OCI-M2 (cell line): ENCODE results near the gene UCHL3.
"Not testable (repeated sequence)": the region's sequence is repeated elsewhere in the genome, so short reads cannot be mapped to it uniquely, and the experiment has no call there.

Experiments
- DNase-seq: peaks from one replicate; lab custom pipeline; 2025; ENCODE audit not compliant: unreplicated experiment; lab: John Stamatoyannopoulos, UW

UCHL3 gene

GRCh38 chr13:75549262-75550158 is at the start of gene UCHL3:
TSS of gene UCHL3 (plus strand) at chr13:75549791. CDS start at chr13:75549821, 30 bp downstream.
- peak; percentile 41 for DNase-seq

- DNase-seq, result no peak
These were observed 44.3 kb upstream of the UCHL3 start for GRCh38 chr13:75505327-75505726.

- no peak for DNase-seq
These were observed 43.6 kb upstream of the UCHL3 start for GRCh38 chr13:75506018-75506417.

- no peak for DNase-seq
These were observed 42.3 kb upstream of the UCHL3 start for GRCh38 chr13:75507027-75508001.

- no peak for DNase-seq
These were observed 41.5 kb upstream of the UCHL3 start for GRCh38 chr13:75508002-75508548.

DNA sequence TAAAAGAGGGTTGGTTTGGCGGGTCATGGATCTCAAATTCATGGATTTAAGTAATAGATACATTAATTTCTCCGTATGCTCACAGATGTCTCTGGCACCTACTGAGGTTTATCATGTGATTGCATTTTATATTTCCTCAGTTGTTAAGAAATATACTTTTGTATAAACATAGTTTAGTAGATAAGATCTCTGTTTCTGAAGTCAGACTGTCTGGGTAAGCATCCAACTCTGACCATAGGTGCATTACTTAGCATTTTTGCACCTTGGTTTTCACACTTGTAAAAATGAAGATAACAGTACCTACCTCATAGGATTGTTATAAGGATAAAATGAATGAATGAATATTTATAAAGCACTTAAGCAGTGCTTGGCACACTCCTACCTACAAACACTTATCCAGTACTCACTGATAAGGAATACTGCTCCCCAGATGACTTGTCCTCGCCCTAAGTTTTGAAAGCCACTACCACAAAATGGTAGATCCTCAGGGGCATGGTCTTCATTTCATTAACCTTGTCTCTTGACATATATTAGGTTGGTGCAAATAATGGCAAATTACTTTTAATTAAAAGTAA is 38.5 kb upstream of the UCHL3 start:
- no peak for DNase-seq

GRCh38 chr13:75512253-75512652 is 37.3 kb upstream of the UCHL3 start:
- DNase-seq, result no peak

DNA sequence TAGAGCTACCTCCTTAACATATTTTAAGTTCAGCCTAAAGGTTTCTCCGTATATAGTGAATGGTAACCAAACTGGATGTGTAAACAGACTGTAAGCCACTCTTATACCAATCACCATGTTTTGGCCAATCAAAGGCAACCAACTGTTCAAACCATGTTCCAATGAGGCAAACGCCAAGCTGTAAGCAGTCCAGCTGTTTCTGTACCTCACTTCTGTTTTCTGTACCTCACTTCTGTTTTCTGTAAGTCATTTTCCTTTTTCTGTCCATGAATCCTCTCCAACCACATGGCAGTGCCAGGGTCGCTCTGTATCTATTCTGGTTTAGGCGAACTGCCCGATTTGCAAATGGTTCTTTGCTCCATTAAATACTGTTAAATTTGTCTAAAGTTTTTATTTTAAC is 36.3 kb upstream of the UCHL3 start:
- no peak for DNase-seq

DNA sequence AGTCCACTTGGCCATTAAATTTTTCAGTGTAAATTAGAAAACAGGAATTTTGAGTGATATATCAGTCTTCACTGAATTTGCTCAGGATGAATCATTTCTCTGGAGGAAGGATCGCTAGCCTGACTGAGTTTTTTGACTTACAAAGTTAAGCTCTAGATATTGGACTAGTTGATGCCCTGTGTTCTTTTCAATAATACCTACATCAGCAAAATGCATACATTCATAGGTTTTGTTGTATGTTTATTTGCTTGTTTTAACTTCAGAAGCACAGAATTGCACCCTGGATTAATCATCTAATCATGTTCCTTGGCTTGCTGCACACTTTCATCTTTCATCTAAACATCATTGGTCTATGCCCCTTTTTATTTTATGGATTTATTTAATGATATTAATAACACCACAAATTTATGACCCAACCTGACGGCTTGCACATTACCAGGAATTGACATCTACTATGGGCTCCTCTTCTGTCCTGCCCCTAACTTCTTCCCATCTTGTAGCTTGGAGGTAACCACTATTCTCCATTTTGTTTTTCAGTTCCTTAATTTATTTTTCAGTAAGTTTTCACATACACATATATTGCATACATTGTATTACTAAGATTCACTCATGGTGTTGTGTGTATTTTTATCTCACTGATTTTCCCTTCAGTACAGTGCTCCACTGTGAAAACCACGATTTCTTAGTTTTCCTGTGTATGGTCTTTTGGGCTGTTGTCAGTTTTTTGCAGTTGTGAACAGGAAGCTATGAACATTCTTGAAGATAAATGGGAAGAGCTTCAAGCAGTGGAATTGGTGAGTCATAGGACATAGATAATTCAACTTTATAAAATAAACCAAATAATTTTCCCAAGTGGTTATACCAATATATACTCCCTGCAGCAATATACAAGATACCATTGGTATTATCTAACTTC is 35.3 kb upstream of the UCHL3 start:
- DNase-seq, result no peak

DNA sequence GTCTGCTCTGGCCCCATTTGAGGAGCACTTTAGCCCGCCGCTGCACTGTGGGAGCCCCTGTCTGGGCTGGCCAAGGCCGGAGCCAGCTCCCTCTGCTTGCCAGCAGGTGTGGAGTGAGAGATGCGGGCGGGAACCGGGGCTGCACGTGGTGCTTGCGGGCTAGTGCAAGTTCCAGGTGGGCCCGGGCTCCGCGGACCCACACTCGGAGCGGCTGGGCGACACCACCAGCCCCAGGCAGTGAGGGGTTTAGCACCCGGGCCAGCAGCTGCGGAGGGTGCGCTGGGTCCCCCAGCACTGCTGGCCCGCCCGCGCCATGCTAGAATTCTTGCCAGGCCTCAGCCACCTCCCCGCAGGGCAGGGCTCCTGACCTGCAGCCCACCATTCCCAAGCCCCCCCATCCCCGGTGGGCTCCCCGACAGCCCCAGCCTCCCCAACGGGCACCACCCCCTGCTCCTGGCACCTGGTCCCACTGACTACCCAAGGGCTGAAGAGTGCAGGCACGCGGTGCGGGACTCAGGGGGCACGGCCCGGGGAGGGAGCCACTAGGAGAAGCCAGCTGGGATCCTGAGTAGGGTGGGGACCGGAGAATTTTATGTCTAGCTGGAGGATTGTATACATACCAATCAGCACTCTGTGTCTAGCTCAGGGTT is 31.0 kb upstream of the UCHL3 start:
- no peak for DNase-seq

DNA sequence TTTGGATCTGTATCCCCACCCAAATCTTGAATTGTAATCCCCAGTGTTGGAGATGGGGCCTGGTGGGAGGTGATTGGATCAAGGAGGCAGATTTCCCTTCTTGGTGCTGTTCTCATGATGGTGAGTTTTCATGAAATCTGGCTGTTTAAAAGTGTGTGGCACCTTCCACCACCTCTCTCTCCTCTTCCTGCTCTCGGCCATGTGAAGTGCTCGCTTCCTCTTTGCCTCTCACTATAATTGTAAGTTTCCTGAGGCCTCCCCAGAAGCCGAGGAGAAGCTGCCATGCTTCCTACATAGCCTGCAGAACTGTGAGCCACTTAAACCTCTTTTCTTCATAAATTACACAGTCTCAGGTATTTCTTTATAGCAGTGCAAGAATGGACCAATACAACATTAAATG is 27.6 kb upstream of the UCHL3 start:
- DNase-seq, result no peak

GRCh38 chr13:75530549-75530961 is 19.0 kb upstream of the UCHL3 start:
- DNase-seq, result no peak

DNA sequence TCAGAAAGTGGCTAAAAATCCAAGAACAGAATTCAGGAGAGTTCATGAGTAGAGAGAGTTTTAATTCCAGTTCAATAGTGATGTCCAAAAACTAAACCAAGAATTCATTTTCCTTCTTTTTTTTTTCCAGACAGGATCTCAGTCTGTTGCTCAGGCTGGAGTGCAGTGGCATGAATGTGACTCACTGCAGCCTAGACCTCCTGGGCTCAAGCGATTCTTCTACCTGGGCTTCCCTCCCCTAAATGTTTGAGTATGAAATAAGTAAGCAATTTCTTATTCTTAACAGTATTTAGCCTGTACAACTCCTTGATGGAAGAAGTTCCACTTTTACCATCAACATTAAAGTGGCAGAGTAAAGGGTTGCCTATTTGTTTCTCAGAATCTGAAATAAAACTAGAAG is 15.7 kb upstream of the UCHL3 start:
- no peak for DNase-seq

DNA sequence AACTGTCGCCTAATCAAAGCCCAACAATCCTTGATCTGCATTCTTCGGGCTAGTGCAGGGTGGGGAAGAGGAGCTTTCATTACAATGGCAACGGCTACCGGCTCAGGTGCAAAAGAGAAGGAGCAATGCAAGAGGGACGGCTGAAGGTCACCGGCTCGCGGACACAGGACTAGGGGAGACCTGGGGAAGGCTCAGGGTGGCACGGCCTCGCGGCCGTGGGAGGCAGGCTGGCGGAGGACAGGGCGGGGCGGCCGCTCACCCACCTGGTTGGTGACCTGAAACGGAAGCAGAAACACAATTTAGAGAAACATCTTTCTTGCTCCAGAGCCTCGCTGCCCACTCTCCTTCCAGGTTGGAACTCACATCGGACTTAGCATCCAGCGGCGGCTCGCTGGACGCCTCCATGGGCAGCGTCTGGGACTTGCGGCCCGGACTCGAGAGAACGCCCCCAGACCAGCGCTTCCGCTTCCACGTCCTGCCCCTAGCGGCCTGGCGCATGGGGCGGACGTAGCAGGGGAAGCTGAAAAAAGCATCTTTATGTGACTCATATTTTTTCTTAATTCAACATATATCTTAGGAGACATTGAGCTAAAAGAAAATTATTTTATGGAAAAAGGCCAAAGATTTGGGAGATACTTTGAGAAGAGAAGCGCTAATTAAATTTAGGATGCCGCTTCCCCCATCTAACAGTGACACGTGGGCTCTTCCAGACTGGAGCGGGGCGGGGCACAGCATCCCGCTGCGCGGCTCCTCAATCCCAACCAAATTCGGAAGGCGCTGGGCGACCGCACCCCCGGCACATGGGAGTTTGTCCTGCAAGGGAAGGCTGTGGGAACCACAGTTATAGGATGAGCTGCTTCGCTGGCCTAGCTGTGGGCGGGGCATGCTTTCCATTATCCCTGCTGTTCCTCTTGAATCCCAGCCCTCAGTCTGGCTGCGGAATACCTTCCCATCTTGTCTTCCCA is 11.9 kb upstream of the UCHL3 start, which contains the start of gene COMMD6:
Gene COMMD6, minus strand, starts transcription at position 441 of the 965 bp plus-strand sequence. Its CDS starts 36 bp downstream, at position 405.
- peak; percentile 42 for DNase-seq

GRCh38 chr13:75541287-75541686 is 8.3 kb upstream of the UCHL3 start:
- no peak for DNase-seq

DNA sequence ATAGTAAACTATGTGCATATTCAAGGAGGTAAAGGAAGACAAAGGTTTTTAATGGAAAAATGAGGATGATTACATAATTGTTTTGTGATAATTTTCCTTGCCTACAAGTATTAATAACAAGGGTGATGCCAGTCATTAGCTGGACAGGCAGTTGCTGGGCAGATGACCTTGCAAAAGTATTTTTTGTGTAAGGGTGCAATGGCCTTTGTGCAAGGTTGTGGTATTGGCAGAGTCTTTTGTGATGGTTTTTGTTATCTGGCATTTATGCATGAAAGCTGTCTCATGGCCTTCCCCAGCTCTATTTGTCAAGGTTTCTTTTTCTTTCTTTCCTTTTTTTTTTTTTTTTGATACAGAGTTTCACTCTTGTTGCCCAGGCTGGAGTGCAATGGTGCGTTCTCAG is 7.6 kb upstream of the UCHL3 start:
- no peak for DNase-seq

DNA sequence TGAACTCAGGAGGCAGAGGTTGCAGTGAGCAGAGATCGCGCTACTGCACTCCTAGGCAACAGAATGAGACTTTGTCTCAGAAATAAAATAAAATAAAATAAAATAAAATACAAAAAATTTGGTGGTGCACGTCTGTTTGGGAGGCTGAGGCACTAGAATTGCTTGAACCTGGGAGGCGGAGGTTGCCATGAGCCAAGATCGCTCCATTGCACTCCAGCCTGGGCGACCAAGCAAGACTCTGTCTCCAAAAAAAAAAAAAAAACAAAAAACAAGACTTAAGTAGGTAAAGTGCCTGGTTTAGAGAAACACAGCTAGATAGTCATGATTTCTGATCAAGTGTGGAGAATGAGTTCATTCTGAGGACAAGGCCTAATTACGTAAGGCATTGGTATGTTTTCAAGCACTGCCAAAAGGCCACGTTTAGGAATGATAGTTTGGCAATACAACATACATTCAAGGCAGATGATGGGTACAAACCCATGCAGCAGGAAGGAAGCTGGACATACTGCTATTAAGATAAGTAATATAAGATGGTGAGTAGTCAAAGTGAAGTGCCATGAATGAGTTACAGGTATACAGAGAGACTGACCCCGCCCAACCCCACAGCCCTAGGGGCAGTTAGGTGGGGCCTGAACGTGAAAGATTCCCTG is 4.8 kb upstream of the UCHL3 start:
- no peak for DNase-seq

DNA sequence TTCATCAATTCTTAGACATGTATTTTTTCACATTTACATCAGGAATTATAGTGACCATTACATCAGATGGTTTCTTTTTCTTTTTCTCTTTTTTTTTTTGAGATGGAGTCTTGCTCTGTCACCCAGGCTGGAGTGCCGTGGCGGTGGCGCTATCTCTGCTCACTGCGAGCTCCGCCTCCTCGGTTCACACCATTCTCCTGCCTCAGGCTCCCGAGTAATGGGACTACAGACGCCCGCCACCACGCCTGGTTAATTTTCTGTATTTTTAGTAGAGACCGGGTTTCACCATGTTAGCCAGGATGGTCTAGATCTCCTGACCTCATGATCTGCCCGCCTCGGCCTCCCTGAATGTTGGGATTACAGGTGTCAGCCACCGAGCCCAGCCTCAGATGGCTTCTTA is 4.2 kb upstream of the UCHL3 start:
- DNase-seq, result not testable (repeated sequence)
